Kidney (tissue), 14 donors: ENCODE measurements around the gene LIMS2. TPM values are rescaled to one million over a fixed set of nuclear protein-coding genes. Genes with fewer than 3 reads are reported as not detected.

ENCODE experiments used
- DNase-seq, 5 donors: peaks; one replicate each; pipeline ENCODE4 v3.0.0-alpha.2; 2013 to 2020
- FAIRE-seq: peaks from 2 replicates; lab custom pipeline; 2012; peaks lifted over from hg19 to GRCh38; lab: Jason Lieb, UNC
- H3K27ac ChIP-seq, 2 donors: one replicate each; pipeline ENCODE4 v1.7.0; 2013; ENCODE audit warnings: low read depth in 2 of 2, low read length in 2 of 2, inconsistent platforms in 1 of 2
- H3K27me3 ChIP-seq: one replicate; pipeline ENCODE4 v1.7.1; 2013; ENCODE audit warnings: low read length, inconsistent platforms; ENCODE audit not compliant: control insufficient read depth, insufficient read depth
- H3K36me3 ChIP-seq, 3 donors: one replicate each; pipeline versions ENCODE4 v1.7.0 to v1.7.1; 2013; ENCODE audit warnings: low read length in 3 of 3, control low read depth in 1 of 3, inconsistent platforms in 1 of 3; ENCODE audit not compliant: insufficient read depth in 3 of 3, control insufficient read depth in 2 of 3
- H3K4me1 ChIP-seq, 3 donors: one replicate each; pipeline versions ENCODE4 v1.7.0 to v1.7.1; 2013; ENCODE audit warnings: low read length in 3 of 3, inconsistent platforms in 1 of 3, low read depth in 1 of 3; ENCODE audit not compliant: control insufficient read depth in 2 of 3, insufficient read depth in 2 of 3
- H3K4me3 ChIP-seq, 3 donors: one replicate each; pipeline versions ENCODE4 v1.7.0 to v1.8.1; 2013; ENCODE audit warnings: low read length in 3 of 3, control low read depth in 1 of 3, inconsistent platforms in 1 of 3
- H3K9ac ChIP-seq, 3 donors: one replicate each; pipeline versions ENCODE4 v1.7.0 to v1.7.1; 2013; ENCODE audit warnings: low read length in 3 of 3, control low read depth in 1 of 3, inconsistent platforms in 1 of 3
- H3K9me3 ChIP-seq, 3 donors: one replicate each; pipeline versions ENCODE4 v1.7.0 to v1.7.1; 2013; ENCODE audit warnings: low read length in 3 of 3, control low read depth in 1 of 3, inconsistent platforms in 1 of 3; ENCODE audit not compliant: control insufficient read depth in 2 of 3, insufficient read depth in 1 of 3
- intact Hi-C: fragments of 100-400 bp; cut with DNase I; formaldehyde crosslinking; loops from one replicate; pipeline ENCODE4 v1.11.1; 2022
- polyA plus RNA-seq: library from polyadenylated mRNA; stranded (reverse); fragments of 350-450 nt; fragmentation: Illumina TruSeq; extraction: RNeasy Lipid Tissue Mini Kit (QIAGEN cat#74804); gene quantifications from one replicate; pipeline ENCODE4 v1.2.3, GENCODE V29; 2014; ENCODE audit warnings: low read depth, low replicate concordance; ENCODE audit not compliant: insufficient read depth
- total RNA-seq: library from RNA; stranded (reverse); fragmentation: NEBNext Ultra II Directional; extraction: Animal tissue kit (Norgen Biotek cat#: 25700); gene quantifications from one replicate; pipeline ENCODE4 v1.2.1, GENCODE V29; 2021
- TF ChIP-seq, protein P1 (sequence below): IDR thresholded peaks from 3 replicates; pipeline ENCODE4 v1.5.1; 2012; ENCODE audit warnings: mild to moderate bottlenecking, moderate library complexity, borderline replicate concordance; ENCODE audit not compliant: insufficient read depth; ENCODE audit errors: extremely low read depth
- donor health status: control.
- donor health status: control.
- donor health status: control.
- donor health status: control.
- donor health status: control.
- donor health status: DM: yes; HTN: yes; CAD: no.
- donor health status: Normal renal cell carcinoma (clear cell type).

LIMS2 gene
- total and polyA plus RNA-seq, 2 donors from 2014 or later = 101 to 107 TPM

DNA sequence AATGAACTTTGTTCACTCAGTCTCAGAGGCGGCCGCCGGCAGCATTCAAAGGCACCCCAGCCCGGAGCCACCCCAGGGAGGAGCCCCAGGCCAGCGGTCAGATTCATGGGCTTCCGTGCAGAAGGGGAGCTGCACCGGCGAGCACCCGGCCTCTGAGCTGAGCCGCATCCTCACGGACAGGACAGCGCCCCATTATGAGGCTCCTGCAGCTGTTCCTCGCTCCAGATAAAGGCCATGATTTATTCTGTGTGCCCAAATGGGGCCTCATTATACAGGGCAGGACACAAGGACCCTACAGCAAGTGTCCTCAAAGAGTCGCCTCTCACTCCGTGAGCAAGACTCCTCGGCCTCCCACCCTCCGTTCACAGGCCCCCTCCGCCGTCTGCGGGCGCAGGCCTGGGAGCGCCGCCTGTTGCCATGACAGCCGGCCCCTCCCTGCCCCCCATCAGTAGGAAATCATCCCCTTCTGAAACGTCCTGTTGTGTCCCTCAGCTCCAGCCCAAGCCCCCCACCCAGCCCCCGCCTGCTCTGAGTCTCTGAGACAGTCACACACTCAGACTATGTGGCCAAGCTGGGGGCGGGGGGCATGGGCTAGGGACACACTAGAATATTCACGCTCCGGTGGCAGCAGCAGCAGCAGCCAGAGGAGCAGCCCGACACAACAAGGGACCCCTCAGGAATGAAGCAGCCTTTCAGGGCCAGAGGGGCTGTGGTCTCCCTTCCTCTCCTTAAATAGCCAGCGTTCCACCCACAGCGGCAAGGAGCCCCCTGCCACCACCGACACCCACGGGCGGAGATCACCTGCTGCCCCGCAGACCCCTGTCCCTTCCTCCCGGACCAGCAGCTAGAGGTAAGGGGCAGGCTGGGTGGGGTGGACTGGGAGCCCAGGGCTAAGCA lies 29.7 kb downstream of the LIMS2 start, which contains the start of gene GPR17:
GPR17 (plus strand) TSS at position 759 of the 897 bp plus-strand sequence. CDS start 4,583 bp downstream, outside the sequence.
- H3K36me3 ChIP-seq = no peaks in the 10 kb centered on the region
- no peaks in the 10 kb centered on the region for H3K27me3 ChIP-seq
- TF ChIP-seq, protein P1, sequence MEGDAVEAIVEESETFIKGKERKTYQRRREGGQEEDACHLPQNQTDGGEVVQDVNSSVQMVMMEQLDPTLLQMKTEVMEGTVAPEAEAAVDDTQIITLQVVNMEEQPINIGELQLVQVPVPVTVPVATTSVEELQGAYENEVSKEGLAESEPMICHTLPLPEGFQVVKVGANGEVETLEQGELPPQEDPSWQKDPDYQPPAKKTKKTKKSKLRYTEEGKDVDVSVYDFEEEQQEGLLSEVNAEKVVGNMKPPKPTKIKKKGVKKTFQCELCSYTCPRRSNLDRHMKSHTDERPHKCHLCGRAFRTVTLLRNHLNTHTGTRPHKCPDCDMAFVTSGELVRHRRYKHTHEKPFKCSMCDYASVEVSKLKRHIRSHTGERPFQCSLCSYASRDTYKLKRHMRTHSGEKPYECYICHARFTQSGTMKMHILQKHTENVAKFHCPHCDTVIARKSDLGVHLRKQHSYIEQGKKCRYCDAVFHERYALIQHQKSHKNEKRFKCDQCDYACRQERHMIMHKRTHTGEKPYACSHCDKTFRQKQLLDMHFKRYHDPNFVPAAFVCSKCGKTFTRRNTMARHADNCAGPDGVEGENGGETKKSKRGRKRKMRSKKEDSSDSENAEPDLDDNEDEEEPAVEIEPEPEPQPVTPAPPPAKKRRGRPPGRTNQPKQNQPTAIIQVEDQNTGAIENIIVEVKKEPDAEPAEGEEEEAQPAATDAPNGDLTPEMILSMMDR = no peak
- no peaks in the 10 kb centered on the region for H3K9me3 ChIP-seq
- FAIRE-seq (no peak), DNase-seq (peak in 4 of 5 donors; percentile 31 to 63 (median 52))
- H3K4me1 ChIP-seq = peaks cover 0 to 21% (median 6%) of the 10 kb centered on the region in 3 donors
- no peak within 1 kb of the TSS for H3K4me3 ChIP-seq
- intact Hi-C loops = no loop called here
- H3K27ac ChIP-seq = peak within 1 kb of the TSS in 1 of 2 donors; percentile 55
- H3K9ac ChIP-seq = peak within 1 kb of the TSS in 1 of 3 donors; percentile 19

GRCh38 chr2:127645026-127645394 lies 30.3 kb downstream of the LIMS2 start:
- peaks cover 0 to 24% (median 6%) of the 10 kb centered on the region in 3 donors for H3K4me1 ChIP-seq
- H3K9ac ChIP-seq = no peak overlapping the region
- FAIRE-seq (no peak), DNase-seq (no peak)
- H3K36me3 ChIP-seq = no peaks in the 10 kb centered on the region
- H3K4me3 ChIP-seq = no peak overlapping the region
- TF ChIP-seq, protein P1 = no peak
- H3K27me3 ChIP-seq = no peaks in the 10 kb centered on the region
- H3K9me3 ChIP-seq = no peaks in the 10 kb centered on the region
- H3K27ac ChIP-seq = no peak overlapping the region
- intact Hi-C loops = no loop called here

DNA sequence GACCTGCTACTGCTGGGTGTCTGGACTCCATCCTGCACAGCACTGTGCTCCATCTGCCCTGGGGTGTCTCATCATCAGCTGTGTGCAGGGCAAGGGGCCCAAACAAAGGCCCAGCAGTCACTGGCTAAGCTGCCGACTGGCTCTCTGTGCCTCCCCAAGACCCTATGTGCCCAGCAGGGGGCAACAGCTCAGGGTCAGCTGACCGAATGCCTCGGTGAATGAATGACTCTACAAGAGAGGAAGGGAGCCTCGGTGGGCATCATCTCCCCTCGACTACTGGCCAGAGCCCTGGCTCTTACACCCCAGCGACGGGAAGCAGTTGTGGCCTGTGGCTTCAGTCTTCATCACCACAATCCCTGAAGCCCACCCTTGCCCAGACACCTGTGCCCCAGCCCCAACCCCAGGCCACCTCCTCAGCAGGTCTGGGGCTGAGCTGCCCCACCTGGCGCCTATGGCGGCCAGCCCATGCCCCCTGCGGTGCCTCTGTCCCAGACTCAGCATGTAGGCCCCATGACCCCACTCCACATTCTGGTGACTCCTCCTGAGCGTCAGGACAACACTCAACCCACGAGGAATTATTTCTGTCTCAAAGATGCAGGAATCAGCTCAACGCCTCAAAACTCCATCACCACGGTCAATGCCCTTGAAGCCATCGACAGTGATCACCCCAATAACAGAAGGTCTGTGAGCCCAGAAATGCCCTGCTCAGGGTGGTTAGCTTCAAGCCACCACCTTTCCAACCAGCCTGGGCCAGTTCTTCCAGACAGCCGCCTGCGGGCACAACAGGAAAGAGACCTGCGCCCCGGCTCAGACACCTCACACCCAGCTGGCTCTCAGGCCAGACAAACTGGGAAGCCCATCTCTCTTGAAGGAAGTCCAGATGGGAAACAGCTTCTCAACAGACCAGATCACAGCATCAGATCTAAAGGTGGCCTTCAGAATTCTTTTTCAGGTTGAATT lies 31.0 kb downstream of the LIMS2 start:
- H3K9ac ChIP-seq = no peak overlapping the region
- H3K4me3 ChIP-seq = no peak overlapping the region
- H3K4me1 ChIP-seq = peaks cover 0 to 20% (median 3%) of the 10 kb centered on the region in 3 donors
- TF ChIP-seq, protein P1 = no peak
- no peaks in the 10 kb centered on the region for H3K9me3 ChIP-seq
- H3K27me3 ChIP-seq = no peaks in the 10 kb centered on the region
- no peaks in the 10 kb centered on the region for H3K36me3 ChIP-seq
- intact Hi-C loops = no loop called here
- DNase-seq (peak in 1 of 5 donors; percentile 59), FAIRE-seq (no peak)
- H3K27ac ChIP-seq = no peak overlapping the region
